CD4-positive, CD25-positive, alpha-beta regulatory T cell (primary cell): ENCODE results near the gene SLC13A3. TPM values are rescaled to one million over a fixed set of nuclear protein-coding genes. Genes with fewer than 3 reads are reported as not detected.

Experiments used
- ATAC-seq, 2 donors: fragments of 150-1000 bp; cut with Tn5 transposase; one replicate each; pipeline ENCODE4 v1.10.0; 2021; ENCODE audit warnings: low read depth in 2 of 2, moderate number of reproducible peaks in 2 of 2, moderate library complexity in 1 of 2
- DNase-seq, 3 donors: peaks; one replicate each; pipeline versions ENCODE4 v3.0.0 to v3.0.0-alpha.2; 2012 to 2022; ENCODE audit warnings: mixed read lengths in 1 of 3
- H3K27ac ChIP-seq: one replicate; pipeline ENCODE4 v1.7.0; 2013; ENCODE audit warnings: mild to moderate bottlenecking, low read length; ENCODE audit not compliant: insufficient read depth, poor library complexity, severe bottlenecking
- H3K27me3 ChIP-seq: one replicate; pipeline ENCODE4 v1.7.0; 2013; ENCODE audit warnings: low read length; ENCODE audit not compliant: control insufficient read depth, insufficient read depth
- H3K36me3 ChIP-seq: one replicate; pipeline ENCODE4 v1.7.0; 2013; ENCODE audit warnings: mild to moderate bottlenecking, low read length, moderate library complexity; ENCODE audit not compliant: control insufficient read depth, insufficient read depth
- H3K4me1 ChIP-seq: 2 replicates; pipeline ENCODE4 v1.7.0; 2013; ENCODE audit warnings: mild to moderate bottlenecking, low read length; ENCODE audit not compliant: insufficient read depth, control insufficient read depth, poor library complexity, severe bottlenecking
- H3K4me3 ChIP-seq: one replicate; pipeline ENCODE4 v1.7.0; 2013; ENCODE audit warnings: low read depth, mild to moderate bottlenecking, low read length, moderate library complexity
- H3K9me3 ChIP-seq, 2 experiments: 1 replicate in 1 of 2; 2 replicates in 1 of 2; pipeline ENCODE4 v1.7.0; 2013; ENCODE audit warnings: low read length in 2 of 2, mild to moderate bottlenecking in 1 of 2, moderate library complexity in 1 of 2; ENCODE audit not compliant: control insufficient read depth in 2 of 2
- H3K27ac Mint-ChIP-seq, 3 donors: one replicate each; pipeline ENCODE4 v1.8.0; 2020 to 2022; ENCODE audit warnings: mild to moderate bottlenecking in 3 of 3, mixed read lengths in 3 of 3, moderate library complexity in 2 of 3
- H3K27me3 Mint-ChIP-seq: one replicate; pipeline ENCODE4 v1.8.0; 2022; ENCODE audit warnings: mild to moderate bottlenecking, mixed read lengths
- H3K36me3 Mint-ChIP-seq: one replicate; pipeline ENCODE4 v1.8.0; 2020; ENCODE audit warnings: mixed read lengths
- H3K4me1 Mint-ChIP-seq, 4 donors: one replicate each; pipeline ENCODE4 v1.8.0; 2020 to 2022; ENCODE audit warnings: mixed read lengths in 4 of 4, mild to moderate bottlenecking in 1 of 4
- H3K4me3 Mint-ChIP-seq, 4 donors: one replicate each; pipeline ENCODE4 v1.8.0; 2020 to 2022; ENCODE audit warnings: mild to moderate bottlenecking in 4 of 4, mixed read lengths in 4 of 4, moderate library complexity in 3 of 4
- H3K9me3 Mint-ChIP-seq, 7 donors: one replicate each; pipeline ENCODE4 v1.8.0; 2020 to 2022; ENCODE audit warnings: mixed read lengths in 7 of 7, mild to moderate bottlenecking in 3 of 7, moderate library complexity in 2 of 7
- polyA plus RNA-seq, 4 donors: library from polyadenylated mRNA; unstranded; fragments of 300-500 nt; fragmentation: Illumina TruSeq; gene quantifications; one replicate each; pipeline ENCODE4 v1.2.3, GENCODE V29; 2021
- total RNA-seq: library from RNA; stranded (reverse); gene quantifications from one replicate; pipeline ENCODE4 v1.2.3, GENCODE V29; 2022

SLC13A3 gene
- total and polyA plus RNA-seq, 5 donors from 2014 or later, result 0.67 TPM; not detected in 4

DNA sequence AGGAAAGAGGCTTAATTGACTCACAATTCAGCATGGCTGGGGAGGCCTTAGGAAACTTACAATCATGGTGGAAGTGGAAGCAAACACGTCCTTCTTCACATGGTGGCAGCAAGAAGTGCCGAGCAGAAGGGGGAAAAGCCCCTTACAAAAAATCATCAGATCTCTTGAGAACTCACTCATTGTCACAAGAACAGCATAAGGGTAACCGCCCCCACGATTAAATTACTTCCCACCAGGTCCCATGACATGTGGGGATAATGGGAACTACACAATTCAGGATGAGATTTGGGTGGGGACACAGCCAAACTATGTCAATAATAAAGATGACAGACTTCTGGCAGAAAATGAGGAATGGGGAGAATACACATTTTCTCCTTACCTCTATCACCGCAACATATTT is 80.3 kb downstream of the SLC13A3 start:
- no peak for DNase-seq
- H3K36me3 Mint-ChIP-seq, result no peaks in the 10 kb centered on the region
- no peaks in the 10 kb centered on the region for H3K36me3 ChIP-seq
- H3K27me3 Mint-ChIP-seq, result peaks cover 18% of the 10 kb centered on the region
- peaks cover 3% of the 10 kb centered on the region for H3K27me3 ChIP-seq
- H3K9me3 Mint-ChIP-seq, result no peaks in the 10 kb centered on the region
- no peaks in the 10 kb centered on the region for H3K9me3 ChIP-seq
- no peaks in the 10 kb centered on the region for H3K4me1 ChIP-seq
- no peak for ATAC-seq
- no peak overlapping the region for H3K27ac Mint-ChIP-seq
- H3K4me3 Mint-ChIP-seq, result no peak overlapping the region
- H3K4me3 ChIP-seq, result no peak overlapping the region
- no peak overlapping the region for H3K27ac ChIP-seq
- H3K4me1 Mint-ChIP-seq, result no peaks in the 10 kb centered on the region

DNA sequence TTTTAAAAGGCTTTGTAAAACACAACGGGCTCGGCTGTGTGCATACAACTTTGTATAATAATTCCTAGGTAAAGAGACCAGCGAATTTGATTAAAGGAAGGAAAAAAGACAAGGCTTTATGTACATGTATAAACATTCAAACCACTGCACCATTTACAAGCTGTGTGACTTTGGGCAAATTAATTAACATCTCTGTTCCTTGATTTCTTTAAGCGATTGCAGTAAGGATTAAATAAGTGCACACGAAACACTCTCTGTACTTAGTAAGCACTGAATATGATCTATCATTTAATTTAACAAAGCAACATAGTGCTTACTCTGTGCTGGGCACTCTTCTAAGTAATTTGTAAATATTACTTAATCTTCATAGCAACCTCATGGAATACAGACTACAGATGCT is 81.3 kb downstream of the SLC13A3 start:
- H3K9me3 Mint-ChIP-seq, result no peaks in the 10 kb centered on the region
- H3K27me3 Mint-ChIP-seq, result peaks cover 14% of the 10 kb centered on the region

DNA sequence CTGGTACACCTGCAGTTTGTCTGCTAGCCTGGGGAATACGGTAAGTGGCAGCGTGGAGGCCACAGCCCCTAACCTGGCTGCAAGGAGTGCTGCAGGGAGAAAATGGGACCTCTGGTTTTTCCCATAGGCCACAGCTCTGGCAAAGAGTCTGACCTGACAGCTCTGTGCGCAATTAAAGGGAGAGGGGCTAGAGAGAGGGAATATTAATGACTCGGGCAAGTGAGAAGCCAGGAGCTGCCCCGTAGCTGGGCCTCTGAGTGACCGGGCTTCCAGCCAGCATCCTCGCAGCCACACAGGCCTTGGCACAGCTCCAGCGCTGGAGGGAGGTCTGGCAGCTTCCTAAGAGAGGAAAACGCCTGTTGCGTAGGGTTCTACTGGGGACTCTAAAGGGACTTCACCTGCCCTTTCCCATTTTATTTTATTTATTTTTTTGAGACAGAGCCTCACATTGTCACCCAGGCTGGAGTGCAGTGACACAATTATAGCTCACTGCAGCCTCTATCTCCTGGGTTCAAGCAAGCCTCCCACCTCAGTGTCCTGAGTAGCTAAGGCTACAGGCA is 82.6 kb downstream of the SLC13A3 start:
- Histone ChIP-seq H3K27ac (no peak overlapping the region), H3K36me3 (no peaks in the 10 kb centered on the region), H3K9me3 (no peaks in the 10 kb centered on the region), H3K4me1 (no peaks in the 10 kb centered on the region), H3K4me3 (no peak overlapping the region), H3K27me3 (peaks cover 3% of the 10 kb centered on the region)
- H3K9me3 Mint-ChIP-seq, result no peaks in the 10 kb centered on the region
- H3K4me1 Mint-ChIP-seq, result no peaks in the 10 kb centered on the region
- no peak for DNase-seq
- H3K4me3 Mint-ChIP-seq, result no peak overlapping the region
- H3K27me3 Mint-ChIP-seq, result peaks cover 14% of the 10 kb centered on the region
- ATAC-seq, result no peak
- no peak overlapping the region for H3K27ac Mint-ChIP-seq
- H3K36me3 Mint-ChIP-seq, result no peaks in the 10 kb centered on the region

More for the DNA sequence above, 81.3 kb downstream of the SLC13A3 start:
- Histone ChIP-seq H3K9me3 (no peaks in the 10 kb centered on the region), H3K4me1 (no peaks in the 10 kb centered on the region), H3K36me3 (no peaks in the 10 kb centered on the region), H3K4me3 (no peak overlapping the region), H3K27me3 (peaks cover 3% of the 10 kb centered on the region), H3K27ac (no peak overlapping the region)
- no peak overlapping the region for H3K4me3 Mint-ChIP-seq
- no peak for DNase-seq
- H3K36me3 Mint-ChIP-seq, result no peaks in the 10 kb centered on the region
- ATAC-seq, result no peak
- no peak overlapping the region for H3K27ac Mint-ChIP-seq
- H3K4me1 Mint-ChIP-seq, result no peaks in the 10 kb centered on the region

DNA sequence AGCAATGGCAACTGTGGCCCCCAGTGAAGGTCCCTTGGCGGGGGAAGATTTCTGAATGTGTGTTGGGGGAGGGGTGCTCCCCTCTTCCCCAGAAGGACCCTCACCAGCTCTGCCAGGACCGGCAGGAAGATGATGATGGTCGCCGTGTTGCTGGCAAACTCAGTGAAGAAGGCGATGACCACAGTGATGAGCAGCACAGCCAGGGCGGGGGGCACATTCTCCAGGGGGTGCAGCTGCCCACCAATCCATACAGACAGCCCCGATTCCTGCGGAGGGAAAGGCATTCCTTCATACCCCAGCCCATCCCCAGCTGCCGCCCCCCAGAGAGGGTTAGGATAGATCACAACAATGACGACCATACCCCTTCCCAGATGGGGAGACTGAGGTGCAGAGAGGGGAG is 85.1 kb downstream of the SLC13A3 start:
- Mint-ChIP-seq H3K36me3 (no peaks in the 10 kb centered on the region), H3K27me3 (peaks cover 14% of the 10 kb centered on the region), H3K4me3 (no peak overlapping the region), H3K4me1 (no peaks in the 10 kb centered on the region), H3K27ac (no peak overlapping the region), H3K9me3 (no peaks in the 10 kb centered on the region)
- Histone ChIP-seq H3K27ac (no peak overlapping the region), H3K27me3 (peaks cover 3% of the 10 kb centered on the region), H3K4me3 (no peak overlapping the region), H3K4me1 (no peaks in the 10 kb centered on the region), H3K9me3 (no peaks in the 10 kb centered on the region), H3K36me3 (no peaks in the 10 kb centered on the region)
- ATAC-seq (no peak), DNase-seq (no peak)

DNA sequence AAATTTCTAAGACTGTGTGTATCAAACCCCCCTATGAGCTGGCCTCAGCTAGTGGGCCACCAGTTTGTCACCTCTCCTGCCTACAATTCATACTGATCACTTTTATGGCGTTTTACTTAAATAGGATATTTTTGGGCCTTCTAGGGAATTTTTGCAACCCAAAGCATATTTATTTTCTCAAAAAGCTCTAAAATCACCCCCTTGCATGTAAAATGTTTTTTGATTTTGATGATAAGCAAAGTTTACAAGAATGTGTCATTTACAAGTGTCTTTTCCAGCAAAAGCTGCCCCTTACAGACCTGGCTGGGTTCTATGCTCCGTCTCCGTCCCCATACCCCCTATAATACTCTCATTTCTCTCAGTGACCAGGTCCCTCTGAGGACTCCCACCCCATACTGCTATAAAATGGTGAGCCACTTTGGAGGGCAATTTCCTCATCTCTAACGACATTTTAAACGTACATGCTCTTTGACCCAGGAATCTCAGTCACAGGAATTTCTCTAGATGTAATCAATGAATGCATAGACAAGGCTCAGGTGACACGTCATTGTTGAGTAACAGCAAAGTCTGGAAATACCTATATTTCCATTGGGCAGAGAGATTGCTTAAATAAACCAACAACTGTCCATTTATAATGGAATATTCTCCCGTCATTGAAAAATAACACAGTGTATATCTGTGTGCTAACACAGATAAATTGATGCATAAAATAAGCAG is 86.9 kb downstream of the SLC13A3 start:
- no peak overlapping the region for H3K27ac Mint-ChIP-seq
- H3K4me1 Mint-ChIP-seq, result peaks cover 0 to 6% (median 2%) of the 10 kb centered on the region in 4 donors
- no peak overlapping the region for H3K27ac ChIP-seq
- no peak for ATAC-seq
- no peaks in the 10 kb centered on the region for H3K36me3 ChIP-seq
- H3K27me3 Mint-ChIP-seq, result peaks cover 9% of the 10 kb centered on the region
- H3K9me3 Mint-ChIP-seq, result no peaks in the 10 kb centered on the region
- H3K27me3 ChIP-seq, result peaks cover 3% of the 10 kb centered on the region
- H3K9me3 ChIP-seq, result no peaks in the 10 kb centered on the region
- no peak for DNase-seq
- H3K4me3 Mint-ChIP-seq, result no peak overlapping the region
- no peaks in the 10 kb centered on the region for H3K36me3 Mint-ChIP-seq
- H3K4me1 ChIP-seq, result no peaks in the 10 kb centered on the region
- no peak overlapping the region for H3K4me3 ChIP-seq

DNA sequence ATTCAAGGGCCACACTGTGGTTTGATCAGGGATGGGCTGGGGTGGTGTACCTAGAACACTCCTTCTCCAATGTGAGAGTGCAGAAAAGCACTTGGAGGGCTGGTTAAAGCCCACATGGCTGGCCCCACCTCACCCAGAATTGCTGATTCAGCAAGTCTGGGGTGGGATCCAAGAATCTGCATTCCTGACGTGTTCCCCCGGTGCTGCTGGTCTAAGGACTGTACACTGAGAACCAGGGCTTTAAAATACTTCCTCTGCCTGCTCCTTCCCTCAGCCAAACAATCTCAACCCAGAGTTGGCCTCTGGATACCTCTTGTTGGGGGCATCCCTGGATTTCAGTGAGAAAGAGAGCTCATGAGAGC is 87.4 kb downstream of the SLC13A3 start:
- H3K4me3 ChIP-seq, result no peak overlapping the region
- DNase-seq, result no peak
- peaks cover 8% of the 10 kb centered on the region for H3K27me3 Mint-ChIP-seq
- no peak overlapping the region for H3K27ac Mint-ChIP-seq
- H3K4me1 ChIP-seq, result no peaks in the 10 kb centered on the region
- H3K4me1 Mint-ChIP-seq, result peaks cover 0 to 6% (median 2%) of the 10 kb centered on the region in 4 donors
- no peaks in the 10 kb centered on the region for H3K9me3 Mint-ChIP-seq
- H3K27me3 ChIP-seq, result peaks cover 3% of the 10 kb centered on the region
- no peak for ATAC-seq
- no peaks in the 10 kb centered on the region for H3K9me3 ChIP-seq
- no peak overlapping the region for H3K27ac ChIP-seq
- no peak overlapping the region for H3K4me3 Mint-ChIP-seq
- no peaks in the 10 kb centered on the region for H3K36me3 ChIP-seq
- H3K36me3 Mint-ChIP-seq, result no peaks in the 10 kb centered on the region

DNA sequence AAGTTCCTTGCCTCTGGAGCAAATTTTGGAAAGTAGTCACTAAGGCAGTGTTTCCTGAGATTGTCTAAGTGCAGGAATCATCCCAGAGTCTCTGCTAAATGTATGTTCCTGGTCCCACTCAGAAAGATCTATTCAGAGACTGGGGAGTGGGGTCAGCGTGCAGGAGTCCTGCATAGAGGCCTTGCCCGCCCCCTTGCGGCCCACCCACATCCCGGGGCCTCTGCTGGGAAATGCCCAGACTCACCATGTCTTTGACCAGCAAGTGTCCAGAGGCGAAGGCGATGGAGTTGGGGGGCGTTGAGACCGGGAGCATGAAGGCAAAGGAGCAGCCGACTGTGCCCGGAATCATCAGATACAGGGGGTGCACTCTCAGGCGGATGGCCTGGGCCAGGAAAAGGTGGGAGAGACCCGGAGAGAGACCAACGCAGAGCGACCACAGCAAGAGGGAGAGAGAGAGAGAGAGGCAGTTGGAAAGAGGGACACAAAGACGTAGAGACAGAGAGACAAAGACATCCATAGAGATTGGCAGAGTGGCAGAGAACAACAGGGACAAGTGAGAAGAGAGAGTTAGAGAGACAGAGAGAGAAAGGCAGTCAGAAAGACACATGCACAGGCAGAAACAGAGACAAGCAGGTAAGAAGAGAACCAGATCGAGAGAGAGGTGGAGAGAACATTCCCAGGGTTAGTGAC is 87.9 kb downstream of the SLC13A3 start:
- Mint-ChIP-seq H3K4me1 (peaks cover 0 to 6% (median 2%) of the 10 kb centered on the region in 4 donors), H3K36me3 (no peaks in the 10 kb centered on the region), H3K9me3 (no peaks in the 10 kb centered on the region), H3K4me3 (no peak overlapping the region), H3K27me3 (peaks cover 4% of the 10 kb centered on the region), H3K27ac (no peak overlapping the region)
- H3K27me3 ChIP-seq, result peaks cover 3% of the 10 kb centered on the region
- no peaks in the 10 kb centered on the region for H3K36me3 ChIP-seq
- no peak overlapping the region for H3K27ac ChIP-seq
- no peaks in the 10 kb centered on the region for H3K9me3 ChIP-seq
- H3K4me1 ChIP-seq, result no peaks in the 10 kb centered on the region
- no peak for ATAC-seq
- no peak overlapping the region for H3K4me3 ChIP-seq
- no peak for DNase-seq
